GM12872 (cell line): ENCODE results near the gene NBR1.

ENCODE experiments used
- CTCF ChIP-seq: IDR thresholded peaks from 3 replicates; pipeline ENCODE4 v1.5.1; 2011; ENCODE audit warnings: low read depth, mild to moderate bottlenecking, low read length, moderate library complexity; ENCODE audit not compliant: insufficient read depth

The NBR1 gene

GRCh38 chr17:43193251-43193650 lies 22.2 kb downstream of the NBR1 start:
- no peak for TF ChIP-seq CTCF

GRCh38 chr17:43199633-43200032 lies 28.6 kb downstream of the NBR1 start:
- no peak for TF ChIP-seq CTCF

GRCh38 chr17:43200127-43200526 lies 29.1 kb downstream of the NBR1 start:
- TF ChIP-seq CTCF, result no peak

GRCh38 chr17:43210576-43210975 lies 39.6 kb downstream of the NBR1 start:
- TF ChIP-seq CTCF, result no peak

- TF ChIP-seq CTCF, result no peak
Measured at GRCh38 chr17:43211123-43211479, 40.1 kb downstream of the NBR1 start.

GRCh38 chr17:43211480-43212402 lies 40.7 kb downstream of the NBR1 start, which contains the start of gene TMEM106A:
TSS of gene TMEM106A (plus strand) at chr17:43211875. CDS start at chr17:43213042, 1,167 bp downstream.
- peak; percentile 63 for TF ChIP-seq CTCF

GRCh38 chr17:43212641-43213490 lies 41.9 kb downstream of the NBR1 start:
- TF ChIP-seq CTCF, result no peak
